Measurements from ENCODE around the gene SMARCD1.

GRCh38 chr12:50043854-50044253 is 41.3 kb upstream of the SMARCD1 start:
- no peak for TF ChIP-seq TAF1 (IDR thresholded peaks at IDR 0.05; ENCODE audit: low read depth, low read length)
- TF ChIP-seq POLR2A (IDR thresholded peaks at IDR 0.05; ENCODE audit: low read depth, low read length): no peak
